SU-DHL-6 (cell line): ENCODE measurements around the gene BMP7.

ENCODE experiments used
- H2AFZ ChIP-seq: fragments of 200-600 bp; sonication (generic); 2 replicates; pipeline ENCODE4 v1.6.1; 2014; ENCODE audit warnings: low read depth, mild to moderate bottlenecking, moderate library complexity, mixed read lengths, antibody characterized with exemption, low read length; ENCODE audit not compliant: severe bottlenecking
- H3F3A ChIP-seq: fragments of 200-600 bp; shearing (Covaris generic); 2 replicates; pipeline ENCODE4 v1.6.0; 2016; ENCODE audit warnings: antibody characterized with exemption, mild to moderate bottlenecking; ENCODE audit not compliant: insufficient read depth
- H3K27ac ChIP-seq: fragments of 200-600 bp; sonication (generic); 2 replicates; pipeline ENCODE4 v1.5.1; 2016; ENCODE audit warnings: low read depth, mild to moderate bottlenecking, low read length, moderate library complexity, mixed read lengths
- H3K27me3 ChIP-seq: fragments of 200-600 bp; sonication (generic), shearing (Covaris generic); 2 replicates; pipeline ENCODE4 v1.6.0; 2014; ENCODE audit warnings: mild to moderate bottlenecking, low read length
- H3K36me3 ChIP-seq: fragments of 200-600 bp; sonication (generic); 2 replicates; pipeline ENCODE4 v1.6.1; 2014; ENCODE audit warnings: mild to moderate bottlenecking, low read length, mixed read lengths
- H3K4me2 ChIP-seq: fragments of 300-600, 200-600 bp; shearing (Covaris generic), sonication (generic); 2 replicates; pipeline ENCODE4 v1.6.0; 2014; ENCODE audit warnings: low read length, low read depth, mild to moderate bottlenecking; ENCODE audit not compliant: poor library complexity, severe bottlenecking
- H3K4me3 ChIP-seq: fragments of 200-600 bp; sonication (generic); 2 replicates; pipeline ENCODE4 v1.5.1; 2014; ENCODE audit warnings: antibody characterized with exemption, low read length, mild to moderate bottlenecking, mixed read lengths; ENCODE audit not compliant: insufficient read depth, poor library complexity, severe bottlenecking
- H3K79me2 ChIP-seq: fragments of 200-600 bp; sonication (generic); 2 replicates; pipeline ENCODE4 v1.6.1; 2014; ENCODE audit warnings: mild to moderate bottlenecking, low read length, moderate library complexity; ENCODE audit not compliant: insufficient read depth
- H3K9ac ChIP-seq: fragments of 200-600 bp; sonication (generic); 2 replicates; pipeline ENCODE4 v1.7.0; 2014; ENCODE audit warnings: mild to moderate bottlenecking, low read length
- H3K9me2 ChIP-seq: fragments of 200-600 bp; sonication (generic); replicated peaks from 2 replicates; pipeline ENCODE4 v1.6.1; 2014; ENCODE audit warnings: low read length; ENCODE audit not compliant: insufficient read depth
- H3K9me3 ChIP-seq: fragments of 200-600 bp; sonication (generic); 2 replicates; pipeline ENCODE4 v1.6.1; 2014; ENCODE audit warnings: low read length, mixed read lengths; ENCODE audit not compliant: insufficient read depth
- H4K20me1 ChIP-seq: fragments of 200-600 bp; sonication (generic); 2 replicates; pipeline ENCODE4 v1.6.1; 2014; ENCODE audit warnings: low read depth, mild to moderate bottlenecking, antibody characterized with exemption, low read length, moderate library complexity, mixed read lengths
- CTCF ChIP-seq: fragments of 200-600 bp; sonication (generic); IDR thresholded peaks from one replicate; pipeline ENCODE4 v1.5.1; 2017; ENCODE audit warnings: antibody characterized with exemption, mild to moderate bottlenecking, low read length, moderate library complexity; ENCODE audit not compliant: insufficient read depth, poor library complexity, severe bottlenecking
- EZH2phosphoT487 ChIP-seq: fragments of 200-600 bp; sonication (generic), shearing (Covaris generic); conservative IDR thresholded peaks from 2 replicates; pipeline ENCODE4 v1.6.1; 2018; ENCODE audit warnings: mild to moderate bottlenecking, antibody characterized with exemption, low read length, moderate library complexity, mixed read lengths

BMP7 gene

GRCh38 chr20:57202309-57202708 lies 64.1 kb downstream of the BMP7 start:
- Histone ChIP-seq H3K9ac (no peak overlapping the region), H3K4me3 (no peak overlapping the region), H3K27ac (no peak overlapping the region), H3F3A (no peaks in the 10 kb centered on the region), H3K36me3 (peaks cover 16% of the 10 kb centered on the region), H3K27me3 (no peaks in the 10 kb centered on the region), H4K20me1 (no peaks in the 10 kb centered on the region; the same call in 1 of the 2 replicates), H2AFZ (no peak overlapping the region), H3K79me2 (peaks cover 52% of the 10 kb centered on the region), H3K4me2 (no peak overlapping the region), H3K9me2 (no peaks in the 10 kb centered on the region), H3K9me3 (no peaks in the 10 kb centered on the region)
- TF ChIP-seq CTCF = no peak
- no peak for TF ChIP-seq EZH2phosphoT487

GRCh38 chr20:57200882-57201695 lies 65.4 kb downstream of the BMP7 start:
- no peak overlapping the region for H3K4me3 ChIP-seq
- H3K4me2 ChIP-seq = no peak overlapping the region
- H3K36me3 ChIP-seq = peaks cover 15% of the 10 kb centered on the region
- H3K9me2 ChIP-seq = no peaks in the 10 kb centered on the region
- H3K27ac ChIP-seq = no peak overlapping the region
- no peaks in the 10 kb centered on the region for H3K9me3 ChIP-seq
- H3K9ac ChIP-seq = no peak overlapping the region
- H3F3A ChIP-seq = no peaks in the 10 kb centered on the region
- peaks cover 41% of the 10 kb centered on the region for H3K79me2 ChIP-seq
- H4K20me1 ChIP-seq = no peaks in the 10 kb centered on the region; the same call in 1 of the 2 replicates
- no peaks in the 10 kb centered on the region for H3K27me3 ChIP-seq
- TF ChIP-seq EZH2phosphoT487 (no peak), CTCF (no peak)
- H2AFZ ChIP-seq = no peak overlapping the region

- Histone ChIP-seq H3K79me2 (peaks cover 29% of the 10 kb centered on the region), H4K20me1 (no peaks in the 10 kb centered on the region; the same call in 1 of the 2 replicates), H3K27me3 (no peaks in the 10 kb centered on the region), H3F3A (no peaks in the 10 kb centered on the region), H3K36me3 (peaks cover 13% of the 10 kb centered on the region; the same call in 1 of the 2 replicates), H3K4me2 (no peak overlapping the region), H2AFZ (no peak overlapping the region), H3K4me3 (no peak overlapping the region), H3K9me2 (no peaks in the 10 kb centered on the region), H3K9me3 (no peaks in the 10 kb centered on the region), H3K9ac (no peak overlapping the region), H3K27ac (no peak overlapping the region)
- TF ChIP-seq CTCF (no peak), EZH2phosphoT487 (no peak)
Observed at GRCh38 chr20:57199656-57200405, 66.6 kb downstream of the BMP7 start.
